Glomerular endothelial cell (primary cell): ENCODE results near the gene G6PC2. TPM values are rescaled to one million over a fixed set of nuclear protein-coding genes. Genes with fewer than 3 reads are reported as not detected.

Source experiments
- DNase-seq: peaks from one replicate; pipeline ENCODE4 v3.0.0-alpha.2; 2011; ENCODE audit warnings: low read depth, low spot score; ENCODE audit errors: extremely low read depth
- total RNA-seq: library from RNA; depleted of rRNA; stranded (reverse); fragments of >200 nt; gene quantifications from 2 replicates; pipeline ENCODE4 v1.2.3, GENCODE V29; 2015

Gene G6PC2
- total RNA-seq, 1 donor from 2014 or later = not detected

DNA sequence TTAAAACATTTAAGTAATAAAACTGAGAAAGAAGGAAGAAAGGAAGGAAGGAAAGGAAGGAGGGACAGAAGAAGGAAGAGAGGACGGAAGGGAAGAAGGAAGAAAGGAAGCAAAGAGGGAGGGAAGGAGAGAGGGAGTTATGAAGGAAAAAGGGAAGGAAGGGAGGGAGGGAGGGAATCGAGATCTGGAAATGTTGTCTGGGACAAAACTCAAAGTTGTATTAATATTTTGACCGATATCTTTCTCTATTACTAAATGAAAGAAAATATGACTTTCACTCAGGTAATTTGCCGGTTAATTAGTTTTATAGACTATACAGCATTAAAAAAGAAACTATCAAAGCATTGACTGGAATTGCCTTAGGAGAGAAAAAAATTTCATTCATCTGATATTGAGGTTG lies 44.4 kb downstream of the G6PC2 start:
- no peak for DNase-seq

DNA sequence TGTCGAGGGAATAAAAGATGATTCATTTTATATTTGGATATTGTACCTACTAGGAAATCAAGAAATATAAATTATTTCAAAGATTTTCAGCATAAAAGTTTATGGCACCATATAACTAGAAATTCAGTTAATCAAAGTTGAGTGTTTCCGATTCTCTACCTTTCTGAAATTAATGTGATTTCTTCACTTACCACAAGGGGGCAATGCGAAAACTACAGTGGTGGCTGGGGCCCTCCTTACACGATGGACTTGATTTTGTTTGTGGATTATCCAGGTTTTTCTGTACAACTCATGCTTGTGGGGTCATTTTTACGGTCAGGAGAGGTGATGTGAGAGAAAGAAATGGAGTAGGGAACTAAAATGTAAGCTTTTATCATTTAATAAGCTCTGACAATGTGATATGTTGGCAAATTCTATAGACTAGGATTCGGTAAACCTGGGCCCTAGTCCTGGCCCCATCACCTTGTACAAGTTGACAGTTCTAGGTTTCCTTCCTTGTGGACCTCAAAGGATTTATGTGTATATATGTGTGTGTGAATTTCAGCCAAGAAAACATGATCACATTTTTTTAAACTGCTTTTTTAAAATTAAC lies 47.6 kb downstream of the G6PC2 start:
- DNase-seq = no peak

DNA sequence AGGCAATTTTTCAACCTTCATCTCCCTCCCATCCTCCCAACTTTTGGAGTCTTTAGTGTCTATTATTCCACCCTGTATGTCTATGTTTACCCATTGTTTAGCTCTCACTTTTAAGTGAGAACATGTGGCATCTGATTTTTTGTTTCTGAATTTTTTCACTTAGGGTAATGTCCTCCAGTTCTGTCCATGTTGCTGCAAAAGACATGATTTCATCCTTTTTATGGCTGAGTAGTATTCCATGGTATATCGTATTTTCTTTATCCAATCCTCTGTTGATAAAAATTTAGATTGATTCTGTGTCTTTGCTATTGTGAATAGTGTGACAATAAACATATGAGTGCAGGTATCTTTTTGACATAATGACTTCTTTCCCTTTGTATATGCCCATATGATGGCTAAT lies 48.2 kb downstream of the G6PC2 start:
- DNase-seq = no peak

DNA sequence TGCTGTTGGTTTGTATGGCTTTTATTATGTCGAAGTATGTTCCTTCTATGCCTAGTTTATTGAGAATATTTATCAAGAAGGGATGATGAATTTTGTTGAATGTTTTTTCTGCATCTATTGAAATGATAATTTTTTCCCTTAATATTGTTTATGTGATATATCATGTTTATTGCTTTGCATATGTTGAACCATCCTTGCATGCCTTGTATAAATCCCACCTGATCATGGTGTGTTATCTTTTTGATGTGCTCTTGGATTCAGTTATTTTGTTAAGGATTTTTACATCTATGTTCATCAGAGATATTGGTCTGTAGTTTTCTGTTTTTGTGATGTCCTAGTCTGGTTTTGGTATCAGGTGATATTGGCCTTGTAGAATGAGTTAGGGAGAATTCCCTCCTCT lies 50.8 kb downstream of the G6PC2 start:
- no peak for DNase-seq

DNA sequence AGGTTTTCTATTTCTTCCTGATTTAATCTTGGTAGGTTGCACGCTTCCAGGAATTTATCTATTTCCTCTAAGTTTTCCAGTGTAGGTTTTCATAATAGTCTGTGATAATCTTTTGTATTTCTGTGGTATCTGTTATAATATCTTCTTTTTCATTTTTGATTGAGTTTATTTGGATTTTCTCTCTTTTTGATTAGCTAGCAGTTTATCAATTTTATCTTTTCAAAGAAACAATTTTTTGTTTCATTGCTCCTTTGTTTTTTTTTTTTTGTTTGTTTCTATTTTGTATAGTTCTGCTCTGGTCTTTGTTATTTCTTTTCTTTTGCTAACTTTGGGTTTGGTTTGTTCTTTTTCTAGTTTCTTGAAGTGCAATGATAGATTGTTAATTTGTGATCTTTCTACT lies 51.3 kb downstream of the G6PC2 start:
- no peak for DNase-seq

DNA sequence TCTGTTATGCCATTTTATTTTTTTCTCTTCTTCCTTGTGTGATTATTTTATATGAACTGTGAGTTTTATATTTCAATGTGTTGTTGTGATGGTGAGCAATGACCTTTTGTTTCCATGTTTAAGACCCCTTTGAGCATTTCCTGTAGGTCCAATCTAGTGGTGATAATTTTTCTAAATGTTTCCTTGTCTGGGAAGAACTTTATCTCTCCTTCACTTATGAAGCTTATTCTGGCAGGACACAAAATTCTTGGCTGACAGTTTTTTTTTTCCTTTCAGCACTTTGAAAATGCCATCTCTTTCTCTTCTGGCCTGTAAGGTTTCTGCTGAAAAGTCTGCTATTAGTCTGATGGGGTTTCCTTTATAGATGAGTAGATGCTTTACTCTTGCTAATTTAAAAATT lies 53.2 kb downstream of the G6PC2 start:
- DNase-seq = no peak

DNA sequence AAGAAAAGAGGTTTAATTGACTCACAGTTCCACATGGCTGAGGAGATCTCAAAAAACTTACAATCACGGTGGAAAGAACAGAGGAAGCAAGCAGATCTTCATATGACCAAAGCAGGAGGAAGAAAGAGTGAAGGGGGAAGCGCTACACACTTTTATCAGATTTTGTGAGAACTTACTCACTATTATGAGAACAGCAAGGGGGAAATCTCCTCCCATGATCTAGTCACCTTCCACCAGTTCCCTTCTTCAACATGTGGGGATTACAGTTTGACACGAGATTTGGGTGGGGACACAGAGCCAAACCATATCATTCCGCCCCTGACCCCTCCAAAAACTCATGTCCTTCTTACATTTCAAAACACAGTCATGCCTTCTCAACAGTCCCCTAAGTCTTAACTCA lies 54.2 kb downstream of the G6PC2 start:
- DNase-seq = no peak

DNA sequence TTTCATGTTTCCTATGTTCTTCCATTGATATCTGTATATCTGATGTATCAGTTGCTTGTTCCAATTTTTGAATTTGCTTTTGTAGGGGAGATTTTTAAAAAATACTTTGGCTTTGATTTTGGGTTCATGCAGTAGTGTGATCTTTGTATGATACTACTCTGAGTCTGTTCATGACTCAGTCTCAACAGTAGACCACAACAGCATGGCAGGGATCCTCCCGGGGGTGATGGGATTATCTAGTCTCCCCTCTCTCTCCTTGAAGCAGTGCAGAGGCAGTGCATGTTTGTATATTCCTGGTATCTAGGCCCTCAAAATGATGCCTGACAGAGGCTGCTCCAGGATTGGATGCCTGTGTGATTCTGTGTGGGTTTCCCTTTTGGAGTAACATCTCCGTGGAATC lies 55.3 kb downstream of the G6PC2 start:
- no peak for DNase-seq

Other genes starting within 250 kb of the G6PC2 start
- gene NOSTRIN, start 98.7 kb upstream of the G6PC2 start, total RNA-seq = 20.1 and 21.3 TPM in 2 replicates
- 1.6 and 6.4 TPM in 2 replicates for gene SPC25, start 10.9 kb upstream of the G6PC2 start, total RNA-seq
- gene ABCB11, start 130.0 kb downstream of the G6PC2 start, total RNA-seq = 0.18 TPM in 1 of 2 replicates, not detected in the other
- 3.0 TPM in 1 of 2 replicates, not detected in the other for gene DHRS9, start 168.3 kb downstream of the G6PC2 start, total RNA-seq